Neural progenitor cell (in vitro differentiated cells): ENCODE data around the gene CETN3. TPM values are rescaled to one million over a fixed set of nuclear protein-coding genes. Genes with fewer than 3 reads are reported as not detected.

Experiments used
- DNase-seq: peaks from one replicate; pipeline ENCODE4 v3.0.0-alpha.2; 2016; ENCODE audit warnings: low spot score
- H2AFZ ChIP-seq: fragments of 200-600 bp; sonication (generic); replicated peaks from 2 replicates; pipeline ENCODE4 v1.6.1; 2016; ENCODE audit warnings: antibody characterized with exemption
- H3F3A ChIP-seq: fragments of 200-600 bp; sonication (generic); 2 replicates; pipeline ENCODE4 v1.6.1; 2016; ENCODE audit warnings: antibody characterized with exemption, low read depth
- H3K27ac ChIP-seq: fragments of 200-600 bp; sonication (generic); 2 replicates; pipeline ENCODE4 v1.5.1; 2016; ENCODE audit warnings: mild to moderate bottlenecking
- H3K27me3 ChIP-seq: fragments of 200-600 bp; sonication (generic); 2 replicates; pipeline ENCODE4 v1.6.1; 2016; ENCODE audit warnings: mild to moderate bottlenecking, moderate library complexity
- H3K36me3 ChIP-seq: fragments of 200-600 bp; sonication (generic); 2 replicates; pipeline ENCODE4 v1.5.1; 2016
- H3K4me1 ChIP-seq: fragments of 200-600 bp; sonication (generic); 2 replicates; pipeline ENCODE4 v1.6.1; 2016; ENCODE audit warnings: mixed run types
- H3K4me2 ChIP-seq: fragments of 200-600 bp; sonication (generic); 2 replicates; pipeline ENCODE4 v1.6.1; 2016
- H3K4me3 ChIP-seq: fragments of 200-600 bp; sonication (generic); 2 replicates; pipeline ENCODE4 v1.5.1; 2016
- H3K79me2 ChIP-seq: fragments of 200-600 bp; sonication (generic); 2 replicates; pipeline ENCODE4 v1.6.1; 2016; ENCODE audit warnings: low read depth
- H3K9ac ChIP-seq: fragments of 200-600 bp; sonication (generic); 2 replicates; pipeline ENCODE4 v1.6.1; 2016
- H3K9me3 ChIP-seq: fragments of 200-600 bp; sonication (generic); 2 replicates; pipeline ENCODE4 v1.5.1; 2016; ENCODE audit warnings: low read depth
- H4K20me1 ChIP-seq: fragments of 200-600 bp; sonication (generic); 2 replicates; pipeline ENCODE4 v1.6.1; 2016; ENCODE audit warnings: low read depth
- H3K27ac Mint-ChIP-seq: 3 replicates; pipeline ENCODE4 v1.8.0; 2021; ENCODE audit warnings: mixed read lengths
- H3K27me3 Mint-ChIP-seq: 2 replicates; pipeline ENCODE4 v1.8.0; 2022; ENCODE audit warnings: low read depth, mild to moderate bottlenecking, inconsistent platforms, moderate library complexity, mixed read lengths; ENCODE audit not compliant: insufficient read depth
- H3K36me3 Mint-ChIP-seq: 3 replicates; pipeline ENCODE4 v1.8.0; 2021; ENCODE audit warnings: mixed read lengths
- H3K4me1 Mint-ChIP-seq: 3 replicates; pipeline ENCODE4 v1.8.0; 2021; ENCODE audit warnings: mixed read lengths
- H3K4me3 Mint-ChIP-seq: 3 replicates; pipeline ENCODE4 v1.8.0; 2021; ENCODE audit warnings: mild to moderate bottlenecking, moderate library complexity, mixed read lengths
- H3K9me3 Mint-ChIP-seq: 3 replicates; pipeline ENCODE4 v1.8.0; 2020; ENCODE audit warnings: mixed read lengths
- EZH2 ChIP-seq: fragments of 200-600 bp; sonication (generic); IDR thresholded peaks from 2 replicates; pipeline ENCODE4 v1.6.1; 2017; ENCODE audit warnings: antibody characterized with exemption, mild to moderate bottlenecking, moderate library complexity
- EZH2phosphoT487 ChIP-seq: fragments of 200-600 bp; sonication (generic); IDR thresholded peaks from 2 replicates; pipeline ENCODE4 v1.6.1; 2017; ENCODE audit warnings: antibody characterized with exemption
- total RNA-seq: library from RNA; depleted of rRNA; stranded (reverse); fragments of >200 nt; gene quantifications from 2 replicates; pipeline ENCODE4 v1.2.3, GENCODE V29; 2015; ENCODE audit warnings: low replicate concordance
- TF ChIP-seq, protein P1 (sequence below): fragments of 200-600 bp; sonication (generic); IDR thresholded peaks from 2 replicates; pipeline ENCODE4 v1.5.1; 2017; ENCODE audit warnings: antibody characterized with exemption, mild to moderate bottlenecking

CETN3 gene
- total RNA-seq, 1 donor from 2014 or later: 172 TPM

- H3K4me1 ChIP-seq: peaks cover 6% of the 10 kb centered on the region
- H3K4me3 Mint-ChIP-seq: no peak overlapping the region
- peaks cover 24% of the 10 kb centered on the region for H3K36me3 ChIP-seq
- no peak for DNase-seq
- H3K4me2 ChIP-seq: no peak overlapping the region
- H4K20me1 ChIP-seq: no peaks in the 10 kb centered on the region
- no peaks in the 10 kb centered on the region for H3F3A ChIP-seq
- no peaks in the 10 kb centered on the region for H3K9me3 Mint-ChIP-seq
- no peak overlapping the region for H3K4me3 ChIP-seq
- peaks cover 40% of the 10 kb centered on the region for H3K79me2 ChIP-seq
- H2AFZ ChIP-seq: no peak overlapping the region
- no peaks in the 10 kb centered on the region for H3K27me3 Mint-ChIP-seq
- H3K36me3 Mint-ChIP-seq: peaks cover 34% of the 10 kb centered on the region
- H3K27ac ChIP-seq: no peak overlapping the region
- H3K9ac ChIP-seq: no peak overlapping the region
- H3K27ac Mint-ChIP-seq: no peak overlapping the region
- no peaks in the 10 kb centered on the region for H3K9me3 ChIP-seq
- H3K4me1 Mint-ChIP-seq: peaks cover 14% of the 10 kb centered on the region
- TF ChIP-seq EZH2 (no peak), EZH2phosphoT487 (no peak)
- TF ChIP-seq, protein P1, sequence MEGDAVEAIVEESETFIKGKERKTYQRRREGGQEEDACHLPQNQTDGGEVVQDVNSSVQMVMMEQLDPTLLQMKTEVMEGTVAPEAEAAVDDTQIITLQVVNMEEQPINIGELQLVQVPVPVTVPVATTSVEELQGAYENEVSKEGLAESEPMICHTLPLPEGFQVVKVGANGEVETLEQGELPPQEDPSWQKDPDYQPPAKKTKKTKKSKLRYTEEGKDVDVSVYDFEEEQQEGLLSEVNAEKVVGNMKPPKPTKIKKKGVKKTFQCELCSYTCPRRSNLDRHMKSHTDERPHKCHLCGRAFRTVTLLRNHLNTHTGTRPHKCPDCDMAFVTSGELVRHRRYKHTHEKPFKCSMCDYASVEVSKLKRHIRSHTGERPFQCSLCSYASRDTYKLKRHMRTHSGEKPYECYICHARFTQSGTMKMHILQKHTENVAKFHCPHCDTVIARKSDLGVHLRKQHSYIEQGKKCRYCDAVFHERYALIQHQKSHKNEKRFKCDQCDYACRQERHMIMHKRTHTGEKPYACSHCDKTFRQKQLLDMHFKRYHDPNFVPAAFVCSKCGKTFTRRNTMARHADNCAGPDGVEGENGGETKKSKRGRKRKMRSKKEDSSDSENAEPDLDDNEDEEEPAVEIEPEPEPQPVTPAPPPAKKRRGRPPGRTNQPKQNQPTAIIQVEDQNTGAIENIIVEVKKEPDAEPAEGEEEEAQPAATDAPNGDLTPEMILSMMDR: no peak
- no peaks in the 10 kb centered on the region for H3K27me3 ChIP-seq
These were observed 6.9 kb downstream of the CETN3 start for GRCh38 chr5:90402521-90403255.

DNA sequence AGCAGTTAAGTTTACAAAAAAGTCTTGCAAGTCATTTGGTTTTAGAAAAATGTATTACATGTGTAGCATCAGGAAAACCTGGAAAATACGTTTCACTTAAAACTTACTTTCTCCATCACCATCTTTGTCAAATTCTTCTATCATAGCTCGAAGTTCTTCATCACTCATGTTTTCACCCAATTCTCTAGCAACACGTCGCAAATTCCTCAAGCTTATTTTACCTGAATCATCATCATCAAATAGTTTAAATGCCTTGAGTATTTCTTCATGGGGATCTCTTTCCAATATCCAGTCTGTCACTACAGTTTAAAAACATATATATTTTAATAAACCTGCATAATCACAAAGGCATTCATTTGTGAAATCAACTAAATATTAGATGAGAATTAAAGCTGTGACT, 10.3 kb downstream of the CETN3 start:
- Histone ChIP-seq H4K20me1 (no peaks in the 10 kb centered on the region), H3K36me3 (peaks cover 12% of the 10 kb centered on the region), H3K4me1 (no peaks in the 10 kb centered on the region), H3K4me3 (no peak overlapping the region), H3K9ac (no peak overlapping the region), H3K79me2 (peaks cover 12% of the 10 kb centered on the region), H2AFZ (no peak overlapping the region), H3K27me3 (no peaks in the 10 kb centered on the region), H3K4me2 (no peak overlapping the region), H3K27ac (no peak overlapping the region), H3F3A (no peaks in the 10 kb centered on the region), H3K9me3 (no peaks in the 10 kb centered on the region)
- Mint-ChIP-seq H3K9me3 (no peaks in the 10 kb centered on the region), H3K27me3 (no peaks in the 10 kb centered on the region), H3K4me3 (no peak overlapping the region), H3K36me3 (peaks cover 19% of the 10 kb centered on the region), H3K27ac (no peak overlapping the region), H3K4me1 (no peaks in the 10 kb centered on the region)
- DNase-seq: no peak
- TF ChIP-seq, protein P1: no peak
- TF ChIP-seq EZH2 (no peak), EZH2phosphoT487 (no peak)

DNA sequence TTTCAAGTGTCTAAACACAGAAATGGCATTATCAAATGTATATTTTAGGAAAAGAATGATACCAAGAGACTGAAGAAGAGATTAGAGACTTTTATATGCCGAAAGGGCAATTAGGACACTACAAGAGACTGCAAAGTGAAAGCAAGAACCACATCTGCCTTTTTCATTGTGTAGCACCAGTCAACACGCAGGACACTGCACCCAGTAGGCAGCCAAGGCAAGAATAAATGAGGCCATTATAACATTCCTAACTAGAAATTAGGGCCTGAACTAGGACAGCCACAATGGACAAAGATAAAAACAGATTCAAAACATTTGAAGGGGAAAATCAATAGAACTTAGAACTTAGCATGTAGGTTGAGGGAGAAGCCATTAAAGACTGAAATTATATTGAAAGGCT, 10.8 kb downstream of the CETN3 start:
- no peak for DNase-seq
- Mint-ChIP-seq H3K36me3 (peaks cover 21% of the 10 kb centered on the region), H3K9me3 (no peaks in the 10 kb centered on the region), H3K4me1 (no peaks in the 10 kb centered on the region), H3K27ac (no peak overlapping the region), H3K4me3 (no peak overlapping the region), H3K27me3 (no peaks in the 10 kb centered on the region)
- Histone ChIP-seq H3K9ac (no peak overlapping the region), H4K20me1 (no peaks in the 10 kb centered on the region), H3K4me2 (no peak overlapping the region), H2AFZ (no peak overlapping the region), H3K4me3 (no peak overlapping the region), H3K36me3 (peaks cover 14% of the 10 kb centered on the region), H3K9me3 (no peaks in the 10 kb centered on the region), H3K4me1 (no peaks in the 10 kb centered on the region), H3K27ac (no peak overlapping the region), H3K27me3 (no peaks in the 10 kb centered on the region), H3F3A (no peaks in the 10 kb centered on the region), H3K79me2 (peaks cover 12% of the 10 kb centered on the region)
- TF ChIP-seq EZH2 (no peak), EZH2phosphoT487 (no peak)
- TF ChIP-seq, protein P1: no peak
